K562 (cell line): ENCODE measurements around the gene GFRA1. TPM values are rescaled to one million over a fixed set of nuclear protein-coding genes. Genes with fewer than 3 reads are reported as not detected.

Experiments
- ATAC-seq: fragments of 200-7000 bp; cut with Tn5 transposase; 3 replicates; pipeline ENCODE4 v1.9.1; 2020; ENCODE audit warnings: moderate library complexity
- BruUV-seq: library from RNA; stranded (reverse); fragments of 400-500 nt; replicated peaks from 2 replicates; lab custom pipeline; 2021; lab: Mats Ljungman, UMichigan
- CTCF ChIA-PET: fragments of 300-600 bp; formaldehyde crosslinking; extraction: SDS; loops from one replicate; lab custom pipeline; 2021; ENCODE audit warnings: low intra/inter-chr PET ratio; lab: Yijun Ruan, JAX
- POLR2A ChIA-PET: fragments of 300-600, 350-650 bp; sonication (Branson Sonifier 250); formaldehyde crosslinking; extraction: SDS; loops from one replicate; lab custom pipeline; 2021; ENCODE audit warnings: antibody characterized with exemption, inconsistent platforms; lab: Yijun Ruan, JAX
- DNase-seq, 4 experiments: peaks; one replicate each; pipeline versions ENCODE4 v3.0.0 to v3.0.0-alpha.2; 2011 to 2018; ENCODE audit warnings: low spot score in 3 of 4, mixed read lengths in 3 of 4; ENCODE audit errors: extremely low read depth in 1 of 4
- FAIRE-seq: peaks from 2 replicates; lab custom pipeline; 2011; peaks lifted over from hg19 to GRCh38; lab: Jason Lieb, UNC
- H2AFZ ChIP-seq: 2 replicates; pipeline ENCODE4 v1.6.0; 2011; ENCODE audit warnings: low read depth, low read length, control low read depth, inconsistent platforms
- H3K27ac ChIP-seq: fragments of 200-600 bp; 3 replicates; pipeline ENCODE4 v1.8.0; 2011; ENCODE audit warnings: low read depth, mild to moderate bottlenecking, control low read depth, inconsistent platforms, low read length, moderate library complexity, mixed read lengths; ENCODE audit errors: extremely low read depth
- H3K27me3 ChIP-seq, 2 experiments: fragments of 300-600 bp in 1 of 2; 2 replicates in 1 of 2; 3 replicates in 1 of 2; pipeline versions ENCODE4 v1.6.0 to v1.8.0; 2011; ENCODE audit warnings: inconsistent platforms in 2 of 2, low read length in 2 of 2, mild to moderate bottlenecking in 1 of 2, mixed read lengths in 1 of 2, moderate library complexity in 1 of 2; ENCODE audit not compliant: control insufficient read depth in 2 of 2, insufficient read depth in 2 of 2
- H3K36me3 ChIP-seq: fragments of 300-600 bp; 3 replicates; pipeline ENCODE4 v1.8.0; 2011; ENCODE audit warnings: mild to moderate bottlenecking, low read length, inconsistent platforms; ENCODE audit not compliant: control insufficient read depth, insufficient read depth
- H3K4me1 ChIP-seq, 2 experiments: fragments of 200-600 bp in 1 of 2; replicated peaks in 1 of 2; 2 replicates in 1 of 2; 3 replicates in 1 of 2; pipeline versions ENCODE4 v1.5.1 to v1.8.0; 2011; ENCODE audit warnings: inconsistent platforms in 2 of 2, low read length in 2 of 2, mild to moderate bottlenecking in 1 of 2, mixed read lengths in 1 of 2, moderate library complexity in 1 of 2; ENCODE audit not compliant: control insufficient read depth in 2 of 2, insufficient read depth in 2 of 2
- H3K4me2 ChIP-seq: 2 replicates; pipeline ENCODE4 v1.6.1; 2011; ENCODE audit warnings: low read length, control low read depth, inconsistent platforms, mixed read lengths; ENCODE audit not compliant: insufficient read depth
- H3K4me3 ChIP-seq: fragments of 200-600 bp; sonication (generic), shearing (Covaris generic); 2 replicates; pipeline ENCODE4 v1.5.1; 2016; ENCODE audit warnings: control low read depth, inconsistent platforms
- H3K79me2 ChIP-seq: fragments of 200-600 bp; 3 replicates; pipeline ENCODE4 v1.8.0; 2011; ENCODE audit warnings: low read length, inconsistent platforms; ENCODE audit not compliant: control insufficient read depth, insufficient read depth
- H3K9ac ChIP-seq, 2 experiments: 2 replicates each; pipeline versions ENCODE4 v1.6.0 to v1.6.1; 2011; ENCODE audit warnings: low read depth in 2 of 2, low read length in 2 of 2, control low read depth in 1 of 2, inconsistent platforms in 1 of 2, mild to moderate bottlenecking in 1 of 2, mixed read lengths in 1 of 2; ENCODE audit not compliant: insufficient read depth in 1 of 2
- H3K9me1 ChIP-seq: one replicate; pipeline ENCODE4 v1.6.0; 2011; ENCODE audit warnings: inconsistent platforms, mild to moderate bottlenecking, low read length, moderate library complexity; ENCODE audit not compliant: control insufficient read depth, insufficient read depth
- H3K9me3 ChIP-seq: replicated peaks from 2 replicates; pipeline ENCODE4 v1.5.1; 2011; ENCODE audit warnings: low read depth, low read length, inconsistent platforms; ENCODE audit not compliant: control insufficient read depth, insufficient read depth
- H4K20me1 ChIP-seq: replicated peaks from 2 replicates; pipeline ENCODE4 v1.6.1; 2011; ENCODE audit warnings: low read length, inconsistent platforms, mixed read lengths; ENCODE audit not compliant: control insufficient read depth, insufficient read depth
- ARID3B ChIP-seq: fragments of 250-450 bp; sonication (Bioruptor Pico); IDR thresholded peaks from 2 replicates; pipeline ENCODE4 v1.4.0; 2020; ENCODE audit warnings: borderline replicate concordance
- CBFA2T2 ChIP-seq: fragments of 450-650 bp; conservative IDR thresholded peaks from 2 replicates; pipeline ENCODE4 v1.6.1; 2017; ENCODE audit warnings: mild to moderate bottlenecking
- SRSF7 ChIP-seq: fragments of 200-400 bp; formaldehyde crosslinking; optimal IDR thresholded peaks from 2 replicates; pipeline ENCODE3; 2017; ENCODE audit warnings: mild to moderate bottlenecking, low read depth, low read length
- ZNF134 ChIP-seq: fragments of 250-450 bp; sonication (Bioruptor Pico); conservative IDR thresholded peaks from 2 replicates; pipeline ENCODE4 v1.4.0; 2020
- ZNF584 ChIP-seq: fragments of 200-800 bp; sonication (Bioruptor generic); IDR thresholded peaks from 2 replicates; pipeline ENCODE4 v1.6.1; 2016; ENCODE audit warnings: low read depth, mild to moderate bottlenecking, missing genetic modification characterization, missing compliant biosample characterization
- ZNF644 ChIP-seq: fragments of 200-800 bp; sonication (Bioruptor generic); IDR thresholded peaks from 2 replicates; pipeline ENCODE4 v1.6.1; 2016; ENCODE audit warnings: low read depth, missing genetic modification characterization, missing compliant biosample characterization
- WGBS: fragments of 100-300 bp; shearing (Covaris generic); methylation state at CpG from one replicate; pipeline ENCODE4 v1.1.6; 2016; ENCODE audit warnings: low coverage, mixed read lengths; ENCODE audit not compliant: insufficient coverage; ENCODE audit errors: missing lambda C conversion rate; 5-methylcytosine and 5-hydroxymethylcytosine counted together
- in situ Hi-C: fragments of 300-500 bp; cut with MboI; formaldehyde crosslinking; loops from 4 replicates; pipeline ENCODE4 v1.15.0; 2018; ENCODE audit warnings: inconsistent platforms, mixed read lengths
- intact Hi-C: fragments of 100-400 bp; cut with micrococcal nuclease; formaldehyde crosslinking; loops from 2 replicates; pipeline ENCODE4 v1.14.2; 2022
- polyA plus RNA-seq, 8 experiments: library from polyadenylated mRNA; depleted of rRNA in 4 of 8; stranded (reverse) in 5 of 8; unstranded in 3 of 8; fragments of >200 nt; fragmentation: Nextera tagmentation in 2 of 8; fragmentation: Illumina TruSeq in 1 of 8; extraction: Ambion mirVana in 2 of 8; extraction: Trizol in 1 of 8; gene quantifications; 2 replicates each; pipeline versions ENCODE4 v1.2.1 to v1.2.3, GENCODE V29; 2011 to 2014; ENCODE audit warnings: inconsistent platforms in 1 of 8, missing spikeins in 1 of 8
- total RNA-seq, 7 experiments: library from RNA; depleted of rRNA in 6 of 7; stranded (reverse); fragments of >200 nt in 6 of 7; fragmentation: Illumina TruSeq in 2 of 7; extraction: Trizol in 2 of 7; gene quantifications; 2 replicates each; pipeline versions ENCODE4 v1.2.1 to v1.2.3, GENCODE V29; 2011 to 2021; ENCODE audit warnings: low replicate concordance in 1 of 7

GFRA1 gene
- total and polyA plus RNA-seq, 9 of the 15 experiments (the other 6 are each of a cell fraction or from before 2014, with no cell fraction given), result 0.04 TPM; not detected in 8

GRCh38 chr10:116104210-116104932 is 168.6 kb downstream of the GFRA1 start (continued):
- TF ChIP-seq ARID3B (CRISPR knock-in tag) (no peak), SRSF7 (no peak), ZNF584 (CRISPR knock-in tag) (no peak), ZNF644 (tag) (no peak)

- no peaks in the 10 kb centered on the region for H3K4me1 ChIP-seq
- TF ChIP-seq ZNF134 (CRISPR knock-in tag) (no peak), CBFA2T2 (no peak)
- no TSS peak for BruUV-seq
- DNase-seq (no peak), FAIRE-seq (no peak), ATAC-seq (no peak)
- no peak overlapping the region for H3K4me2 ChIP-seq
- H3K4me3 ChIP-seq, result no peak overlapping the region
- no peaks in the 10 kb centered on the region for H3K9me3 ChIP-seq
- ChIA-PET CTCF (no interaction called here), POLR2A (no interaction called here)
- no peaks in the 10 kb centered on the region for H3K79me2 ChIP-seq
- no peaks in the 10 kb centered on the region for H3K27me3 ChIP-seq
- H3K36me3 ChIP-seq, result no peaks in the 10 kb centered on the region
- no peak overlapping the region for H2AFZ ChIP-seq
- in situ Hi-C loops (no loop called here), intact Hi-C loops (no loop called here)
- no peak overlapping the region for H3K9ac ChIP-seq
- H4K20me1 ChIP-seq, result no peaks in the 10 kb centered on the region
- no peak overlapping the region for H3K27ac ChIP-seq
- no peaks in the 10 kb centered on the region for H3K9me1 ChIP-seq
- WGBS, result 0% methylated on average over 4 of the region's 4 CpGs
These were observed 169.3 kb downstream of the GFRA1 start for GRCh38 chr10:116103668-116104067.
